ENCODE results near the gene MYLK. TPM values are rescaled to one million over a fixed set of nuclear protein-coding genes. Genes with fewer than 3 reads are reported as not detected.

Gene MYLK
- polyA plus RNA-seq, 4 donors, result 129 to 170 (median 136) TPM

DNA sequence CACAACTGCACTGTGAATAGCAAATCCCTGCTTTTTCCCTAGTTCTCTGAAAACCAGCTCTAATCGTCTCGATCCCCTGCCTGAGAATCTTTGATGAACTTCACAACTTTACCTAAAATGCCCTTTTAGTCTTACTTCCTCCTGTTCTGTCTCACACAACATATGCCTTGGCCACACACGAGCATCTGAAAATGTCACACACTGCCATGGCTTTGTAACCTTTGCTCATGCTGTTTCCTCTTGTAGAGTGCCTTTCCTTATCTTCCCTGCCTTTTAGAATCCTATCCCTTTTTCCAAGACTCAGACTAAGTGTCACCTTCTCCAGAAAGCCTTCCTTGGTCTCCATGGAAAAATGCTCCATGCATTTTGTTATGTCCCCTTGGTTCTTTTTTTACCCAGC lies 227.9 kb downstream of the MYLK start:
- no peak for DNase-seq (ENCODE audit: low read depth in 4 of 4, low spot score in 3 of 4)

DNA sequence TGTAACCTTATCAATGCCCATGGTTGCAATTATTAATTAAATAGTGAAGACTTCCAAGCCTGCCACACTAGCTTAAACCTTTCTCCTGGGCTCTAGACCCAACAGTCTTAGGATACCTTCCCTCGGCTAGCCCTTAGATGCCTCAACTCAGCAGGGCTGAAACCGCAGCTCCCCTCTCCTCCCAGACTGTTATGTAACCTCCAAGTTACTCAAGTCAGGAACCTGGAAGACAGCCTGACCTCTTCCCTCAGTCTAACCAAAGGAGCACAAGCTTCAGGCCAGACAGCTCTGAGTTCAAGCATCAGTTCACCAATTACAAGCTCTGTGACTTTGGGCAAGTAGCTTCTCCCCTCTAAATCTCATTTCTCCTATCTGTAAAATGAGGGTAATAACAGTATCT lies 228.7 kb downstream of the MYLK start:
- DNase-seq (ENCODE audit: low read depth in 4 of 4, low spot score in 3 of 4), result no peak

DNA sequence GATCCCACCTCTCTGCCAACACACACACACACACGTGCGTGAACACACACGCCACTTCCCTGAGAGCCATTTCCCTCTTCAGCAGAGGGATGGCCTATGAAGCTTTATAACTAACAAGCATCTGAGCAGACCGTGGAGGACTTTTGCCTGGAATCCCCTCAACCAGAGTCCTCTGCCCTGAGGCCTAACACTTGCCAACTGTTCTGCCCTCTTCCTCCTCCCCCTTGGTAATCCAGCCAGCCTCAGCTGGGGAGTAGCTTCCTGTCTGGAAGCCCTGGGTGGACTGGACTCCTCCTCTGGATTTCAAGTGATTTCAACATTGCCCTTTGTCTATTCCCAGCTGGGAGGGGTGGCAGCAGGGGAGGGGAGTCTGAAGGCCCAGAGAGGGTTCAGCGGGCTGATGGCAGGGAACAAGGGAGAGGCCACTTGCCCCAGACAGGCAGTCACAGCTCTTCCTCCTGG lies 230.9 kb downstream of the MYLK start:
- no peak for DNase-seq (ENCODE audit: low read depth in 4 of 4, low spot score in 3 of 4)

DNA sequence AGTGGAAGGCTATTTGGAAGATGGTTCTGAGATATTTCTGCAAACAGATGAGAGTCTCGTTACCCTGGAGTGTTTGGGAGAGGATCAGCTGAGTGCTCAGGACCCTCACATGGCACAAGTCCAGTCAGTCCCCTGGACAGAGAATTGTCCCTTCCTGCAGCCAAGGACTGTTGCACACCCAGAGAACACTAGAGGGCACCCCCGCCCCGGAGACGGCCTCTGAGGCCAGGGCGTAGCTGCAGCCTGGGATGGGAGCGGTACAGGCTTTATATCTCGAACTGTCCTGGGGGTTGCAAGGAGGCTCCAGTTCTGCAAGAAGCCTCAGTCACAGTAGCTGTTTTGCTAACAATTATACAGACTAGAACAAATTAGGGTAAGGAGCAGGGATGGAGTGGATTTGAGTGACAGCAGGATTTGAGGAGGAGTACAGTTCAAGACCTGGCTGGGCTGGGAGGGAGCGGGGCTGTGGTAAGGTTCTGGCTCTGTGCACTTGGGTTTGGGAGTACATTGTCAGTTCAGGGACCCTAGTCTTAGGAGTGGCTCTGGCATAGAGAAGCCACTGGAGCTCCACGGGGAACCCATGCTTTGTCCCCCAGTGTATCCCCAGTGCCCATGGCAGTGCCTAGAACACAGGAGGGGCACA lies 231.7 kb downstream of the MYLK start:
- DNase-seq (ENCODE audit: low read depth in 4 of 4, low spot score in 3 of 4), result peak in 2 of 4 donors; percentile 60 to 64

DNA sequence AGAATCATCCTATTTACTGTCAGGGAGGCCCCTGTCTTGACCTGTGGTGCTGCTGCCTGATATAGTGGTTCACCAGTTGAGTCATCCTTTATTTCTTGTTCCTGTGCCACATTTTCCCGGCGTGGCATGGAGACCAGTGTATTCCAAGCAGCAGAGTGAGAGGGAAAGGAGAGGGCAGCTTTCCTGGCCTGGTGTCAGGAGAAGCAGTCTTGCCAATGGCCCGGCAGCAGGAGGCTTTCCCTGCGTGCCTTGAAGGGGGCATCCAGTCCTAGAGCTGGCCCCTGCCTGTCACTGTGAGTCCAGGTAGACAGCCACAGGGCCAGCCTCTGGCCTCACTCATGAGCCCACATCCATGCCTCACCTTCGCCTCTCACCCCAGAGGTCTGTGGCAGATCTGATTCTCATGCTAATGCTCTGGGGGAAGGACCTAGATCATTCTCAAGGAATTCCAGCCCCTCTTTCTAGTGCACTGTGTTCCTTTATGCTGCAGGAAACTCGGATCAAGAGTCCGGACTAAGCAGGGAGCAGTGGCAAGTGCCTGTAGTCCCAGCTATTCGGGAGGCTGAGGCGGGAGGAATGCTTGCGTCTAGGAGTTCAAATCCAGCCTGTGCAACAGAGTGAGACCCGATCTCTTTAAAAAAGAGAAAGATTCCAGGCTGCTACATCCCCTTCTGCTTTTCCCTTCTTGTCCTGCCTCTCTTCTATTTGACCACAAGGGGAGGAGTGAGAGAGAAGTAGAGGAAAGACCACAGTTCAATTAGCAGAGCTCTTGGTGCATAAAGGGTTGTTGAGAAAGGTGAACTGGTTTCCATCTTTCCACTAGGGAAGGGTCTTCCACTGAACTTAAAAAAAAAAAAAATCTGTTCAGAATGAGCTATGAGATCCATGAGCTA lies 232.4 kb downstream of the MYLK start:
- DNase-seq (ENCODE audit: low read depth in 4 of 4, low spot score in 3 of 4), result no peak

DNA sequence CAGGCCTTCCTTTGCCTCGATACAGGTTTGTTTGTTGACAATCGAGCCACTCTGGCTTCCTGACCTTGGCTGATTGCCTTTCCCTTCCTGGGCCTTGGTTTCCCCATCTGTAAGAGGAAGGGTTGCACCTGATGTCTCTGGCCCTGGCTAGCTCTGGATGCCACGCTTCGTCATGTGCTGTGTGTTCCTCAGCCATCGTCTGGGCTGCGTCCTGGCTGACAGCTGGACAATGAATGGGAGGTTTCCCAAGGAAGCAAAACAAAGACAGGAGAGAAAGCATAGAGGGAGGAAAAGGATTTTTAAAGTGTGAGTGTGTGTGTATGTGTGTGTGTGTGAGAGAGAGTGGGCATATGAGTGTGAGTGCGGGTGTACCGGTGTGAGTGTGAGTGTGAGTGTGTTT lies 234.0 kb downstream of the MYLK start:
- no peak for DNase-seq (ENCODE audit: low read depth in 4 of 4, low spot score in 3 of 4)

DNA sequence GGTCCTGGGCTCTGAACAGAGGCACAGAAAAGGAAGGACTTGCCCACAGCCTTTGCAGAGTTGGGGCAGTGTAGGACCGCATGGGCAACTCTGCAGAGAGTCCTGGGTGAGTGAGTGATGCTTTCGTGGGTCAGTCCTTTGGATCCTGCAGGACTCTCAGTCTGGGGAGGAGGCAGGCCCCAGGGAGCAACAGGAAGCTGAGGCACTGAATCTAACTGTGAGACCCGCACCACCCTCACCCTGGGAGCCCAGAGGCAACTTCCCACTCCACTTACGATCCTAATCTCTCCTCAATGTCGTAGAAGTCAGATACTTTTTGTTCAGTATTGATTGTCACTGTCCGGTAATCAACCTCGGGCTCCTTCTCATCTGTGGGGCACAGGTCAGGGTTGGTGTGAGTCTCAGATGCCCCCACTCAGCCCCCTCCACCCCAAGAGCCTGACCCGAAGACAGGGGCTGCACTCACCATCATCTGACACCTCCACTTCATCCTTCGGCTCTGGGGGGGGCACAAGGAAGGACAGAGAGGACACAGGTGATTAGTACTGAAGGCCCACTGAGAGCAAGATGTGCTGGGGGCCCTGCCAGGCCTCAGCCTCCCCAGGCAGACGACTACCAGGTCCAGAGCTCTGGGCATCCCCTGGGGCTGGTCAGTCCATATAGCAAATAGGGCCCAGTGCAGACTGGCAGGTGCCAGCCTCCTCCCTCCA lies 235.3 kb downstream of the MYLK start:
- DNase-seq (ENCODE audit: low read depth in 4 of 4, low spot score in 3 of 4), result no peak

DNA sequence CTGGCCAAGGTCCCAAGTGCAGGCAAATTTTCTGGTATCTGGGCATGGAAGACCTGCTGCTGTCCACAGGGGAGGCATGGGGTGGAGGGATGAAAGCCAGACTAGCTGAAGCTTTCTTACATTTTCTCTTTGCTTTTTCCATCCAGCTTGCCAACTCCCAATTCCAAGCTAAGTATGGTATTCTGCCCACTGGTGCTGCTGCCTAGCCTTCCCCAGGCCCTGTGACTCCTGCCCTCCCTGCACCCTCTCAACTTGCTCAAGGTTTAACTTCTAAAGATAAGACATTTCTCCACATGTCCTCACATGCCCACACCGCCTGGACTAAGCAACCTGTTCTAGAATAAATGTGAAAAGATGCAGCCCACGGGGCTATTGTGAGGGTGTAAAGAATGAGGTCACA lies 239.8 kb downstream of the MYLK start:
- DNase-seq (ENCODE audit: low read depth in 4 of 4, low spot score in 3 of 4), result no peak

DNA sequence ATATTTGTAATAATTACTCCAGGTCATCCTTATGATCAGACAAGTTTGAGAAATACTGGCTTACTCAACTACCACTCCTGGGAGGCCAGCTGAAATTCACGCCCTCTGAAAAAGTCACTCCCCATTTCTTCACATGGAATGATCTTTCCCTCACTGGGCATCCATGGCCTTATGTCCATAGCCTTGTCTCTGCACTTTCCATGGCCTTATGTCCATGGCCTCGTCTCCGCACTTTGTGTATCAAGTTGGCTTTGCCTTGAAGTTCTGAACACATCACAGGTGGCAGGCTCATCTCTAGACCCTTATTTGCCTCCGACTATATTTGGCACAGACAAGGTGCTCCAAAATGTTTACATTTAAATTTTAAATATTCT lies 241.2 kb downstream of the MYLK start:
- DNase-seq (ENCODE audit: low read depth in 4 of 4, low spot score in 3 of 4), result no peak

DNA sequence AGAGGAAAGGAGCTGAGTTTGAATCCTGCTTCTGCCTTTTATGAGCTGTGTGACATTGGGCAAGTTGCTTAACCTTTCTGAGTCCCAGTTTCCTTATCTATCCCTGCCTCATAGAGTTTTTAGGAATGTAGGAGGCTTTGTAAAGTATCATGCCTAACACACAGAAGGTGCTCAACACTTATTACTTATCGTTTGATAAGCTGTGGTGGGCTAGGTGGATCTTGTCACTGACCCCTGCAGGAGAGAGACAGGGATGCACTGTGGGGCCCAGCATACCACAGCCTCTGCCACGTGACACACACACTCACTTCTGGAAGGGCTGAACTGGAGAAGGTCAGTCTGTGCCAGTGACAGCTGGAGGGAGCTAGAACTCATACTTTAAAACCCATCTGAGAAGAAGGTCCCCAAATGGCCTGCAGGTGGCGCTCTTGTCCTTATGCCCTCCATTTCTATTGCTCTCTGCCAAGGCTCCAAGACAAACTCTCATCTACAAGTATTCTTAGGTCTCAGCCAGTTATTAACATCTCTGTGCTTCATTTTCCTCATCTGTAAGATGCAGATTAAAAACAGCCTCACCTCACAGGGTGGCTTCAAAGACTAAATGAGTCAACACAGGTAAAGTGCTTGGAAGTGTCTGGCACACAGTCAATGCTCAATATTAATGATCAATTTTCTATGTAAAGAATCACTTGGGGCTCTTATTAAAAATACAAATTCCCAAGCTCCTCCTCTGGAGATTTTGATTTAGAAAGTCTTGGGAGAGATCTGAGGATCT lies 241.8 kb downstream of the MYLK start:
- DNase-seq (ENCODE audit: low read depth in 4 of 4, low spot score in 3 of 4), result no peak

DNA sequence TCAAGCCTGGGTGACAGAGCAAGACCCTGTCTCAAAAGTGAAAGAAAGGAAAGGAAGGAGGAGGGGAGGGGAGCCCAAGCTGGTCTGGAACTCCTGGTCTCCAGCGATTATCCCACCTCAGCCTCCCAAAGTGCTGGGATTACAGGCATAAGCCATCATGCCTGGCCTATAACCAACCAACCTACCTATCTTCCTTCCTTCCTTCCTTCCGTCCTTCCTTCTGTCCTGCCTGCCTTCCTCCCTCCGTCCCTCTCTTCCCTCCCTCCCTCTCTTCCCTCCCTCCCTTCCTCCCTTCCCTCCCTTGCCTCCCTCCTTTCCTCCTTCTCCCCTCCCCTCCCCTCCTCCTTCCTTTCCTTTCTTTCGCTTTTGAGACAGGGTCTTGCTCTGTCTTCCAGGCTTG lies 242.6 kb downstream of the MYLK start:
- no peak for DNase-seq (ENCODE audit: low read depth in 4 of 4, low spot score in 3 of 4)

DNA sequence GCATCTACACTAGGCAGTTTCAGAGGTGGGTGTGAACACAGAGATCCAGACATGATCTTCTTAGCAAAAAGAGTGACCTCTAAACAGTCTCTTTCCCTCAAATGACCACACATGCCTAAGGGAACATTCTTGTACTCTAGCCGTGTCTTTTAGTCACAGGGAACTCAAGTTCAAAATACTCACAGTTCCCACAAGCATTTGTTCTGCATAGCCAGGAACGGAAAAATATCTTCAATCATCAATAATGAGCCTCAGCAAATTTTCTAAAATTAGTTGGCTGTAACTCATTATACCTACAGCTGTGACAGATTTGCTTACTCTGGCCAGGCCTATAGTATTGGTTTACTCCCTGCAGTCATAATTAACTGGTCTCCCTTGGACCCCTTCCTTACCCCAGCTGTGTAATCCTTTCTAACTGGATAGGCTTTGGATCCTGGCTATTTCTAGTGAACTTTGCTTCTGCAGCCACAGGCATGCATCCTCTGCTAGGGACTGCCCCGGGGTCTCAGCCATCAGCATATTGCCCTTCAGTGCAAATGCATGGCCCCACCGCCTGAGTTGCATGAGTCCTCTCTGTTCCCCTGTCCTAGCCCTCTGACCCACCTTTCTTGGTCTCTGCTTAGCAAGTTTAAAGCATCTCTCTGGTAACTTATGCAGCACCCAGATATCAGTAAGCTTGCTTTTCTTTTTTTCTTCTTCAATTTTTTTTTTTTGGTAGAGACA lies 243.2 kb downstream of the MYLK start:
- no peak for DNase-seq (ENCODE audit: low read depth in 4 of 4, low spot score in 3 of 4)

DNA sequence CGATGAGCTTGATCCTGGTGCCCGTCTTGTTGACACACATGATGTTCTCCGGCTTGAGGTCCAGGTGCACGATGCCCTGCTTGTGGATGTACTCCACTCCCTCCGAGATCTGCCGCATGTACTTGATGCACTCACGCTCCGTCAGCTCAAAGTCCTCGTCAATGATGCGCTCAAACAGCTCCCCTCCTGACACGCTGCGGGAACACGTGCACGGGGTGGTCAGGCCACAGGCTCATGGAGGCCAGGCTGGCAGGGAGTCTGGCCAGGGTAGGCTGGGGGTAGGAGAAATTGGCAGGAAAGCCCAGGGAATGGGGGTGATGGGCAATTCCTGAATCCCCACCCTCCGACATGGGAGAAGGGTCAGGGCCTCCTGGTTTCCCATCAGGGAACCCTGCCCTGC lies 243.8 kb downstream of the MYLK start:
- DNase-seq (ENCODE audit: low read depth in 4 of 4, low spot score in 3 of 4), result no peak

DNA sequence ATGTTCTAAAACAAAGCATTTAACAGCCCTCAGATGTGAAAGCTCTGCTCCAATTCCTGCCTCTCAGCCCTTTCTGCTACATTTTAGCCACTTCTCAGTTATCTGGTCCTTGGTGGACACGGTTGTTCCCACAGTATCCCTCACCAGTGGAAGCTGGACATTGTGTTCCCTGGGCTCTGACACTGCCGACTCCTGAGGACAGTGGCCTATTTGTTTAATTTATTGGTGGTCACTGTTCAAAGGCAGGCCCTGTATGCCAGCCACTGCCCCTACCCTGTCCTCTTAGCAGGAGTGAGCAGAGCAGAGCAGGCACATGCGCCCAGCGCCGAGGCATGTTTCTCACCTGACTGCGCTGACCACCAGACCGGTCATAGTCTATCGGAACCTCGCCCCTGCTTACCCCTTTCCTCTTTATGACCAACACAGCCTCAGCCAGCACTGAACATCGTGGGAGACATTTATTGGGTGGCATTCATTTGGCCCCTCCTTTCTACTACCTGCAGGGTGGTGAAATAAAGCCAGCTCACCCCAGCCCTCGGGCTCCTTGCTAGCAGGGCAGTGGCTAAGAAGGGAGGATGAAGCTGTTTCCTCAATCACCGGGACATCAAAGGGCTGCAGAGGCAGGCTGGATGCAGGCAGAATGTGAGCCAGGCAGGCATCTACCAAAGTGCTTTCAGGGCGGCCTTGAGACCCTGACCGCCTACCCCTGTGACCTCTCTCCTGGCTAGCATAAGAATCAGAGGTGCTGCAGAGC lies 245.0 kb downstream of the MYLK start:
- DNase-seq (ENCODE audit: low read depth in 4 of 4, low spot score in 3 of 4), result no peak

DNA sequence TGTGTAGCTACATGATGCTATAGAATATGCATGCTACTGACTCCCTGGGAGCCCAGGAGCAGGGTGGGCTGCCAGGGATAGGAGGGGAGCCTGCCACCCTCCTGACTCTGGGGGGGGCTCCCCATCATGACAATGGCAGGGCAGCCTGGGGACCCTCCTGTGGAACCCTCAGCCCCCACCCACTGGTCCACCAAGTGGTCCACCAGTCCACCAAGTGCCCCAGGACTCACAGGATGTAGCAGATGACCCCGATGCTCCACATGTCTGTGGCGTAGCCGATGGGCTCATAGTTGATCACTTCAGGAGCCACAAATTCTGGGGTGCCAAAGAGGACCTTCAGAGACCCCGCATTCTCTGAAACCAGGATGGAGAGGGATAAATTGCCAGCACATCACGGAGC lies 246.3 kb downstream of the MYLK start:
- DNase-seq (ENCODE audit: low read depth in 4 of 4, low spot score in 3 of 4), result no peak

DNA sequence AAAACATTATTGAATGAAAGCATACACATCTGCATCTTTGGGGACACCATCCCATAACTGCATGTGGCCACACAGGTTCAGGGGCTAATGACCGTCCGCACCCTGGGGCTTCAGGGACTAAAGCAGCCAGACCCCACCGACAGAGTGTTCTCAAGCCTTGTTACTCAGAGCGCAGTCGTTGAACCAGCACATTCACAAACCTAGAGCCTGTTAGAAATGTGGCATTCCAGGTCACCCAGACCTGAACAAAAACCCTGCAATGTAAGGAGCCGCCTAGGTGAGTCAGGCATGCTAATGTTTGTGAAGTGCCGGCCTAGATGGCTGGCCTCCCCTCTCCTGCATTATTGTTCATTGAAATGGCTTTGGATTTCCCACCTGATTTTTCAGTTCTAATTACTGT lies 247.0 kb downstream of the MYLK start:
- DNase-seq (ENCODE audit: low read depth in 4 of 4, low spot score in 3 of 4), result no peak

DNA sequence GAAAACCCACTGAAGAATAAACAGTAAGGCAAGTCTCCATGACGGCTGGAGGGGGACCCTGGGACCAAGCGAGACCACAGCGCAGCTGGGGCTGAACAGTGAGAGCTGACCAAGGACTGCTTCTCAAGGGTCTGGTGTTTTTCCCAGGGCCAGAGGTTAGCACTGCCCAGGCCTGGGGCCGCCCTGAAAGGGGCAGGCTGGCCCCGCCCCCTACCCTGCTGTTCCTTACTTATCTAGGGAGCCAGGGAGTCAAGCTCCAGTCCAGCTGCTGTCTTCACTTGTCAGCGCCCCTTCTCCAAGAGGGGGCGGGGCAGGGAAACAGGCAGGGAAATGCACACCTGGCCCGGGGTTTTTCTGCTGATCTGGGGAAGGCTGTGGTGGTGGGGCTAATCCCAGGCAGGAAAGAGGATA lies 247.7 kb downstream of the MYLK start:
- no peak for DNase-seq (ENCODE audit: low read depth in 4 of 4, low spot score in 3 of 4)

DNA sequence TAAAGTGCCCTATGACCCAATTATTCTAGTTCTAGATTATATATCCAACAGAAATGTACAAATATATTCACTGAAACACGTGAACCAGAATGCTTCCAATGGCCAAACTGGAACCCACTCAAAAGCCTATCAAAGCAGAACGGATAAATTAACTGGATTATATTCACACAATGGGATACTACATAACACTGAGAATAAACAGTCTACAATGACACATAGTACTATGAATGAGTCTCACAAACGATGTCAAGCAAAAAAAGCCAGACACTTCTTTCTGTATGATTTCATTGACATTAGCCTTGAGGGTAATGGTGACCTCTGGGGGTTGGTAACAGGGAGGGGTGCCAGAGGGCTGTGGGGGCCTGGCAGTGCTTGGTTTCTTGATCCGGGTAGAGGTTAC lies 248.4 kb downstream of the MYLK start:
- DNase-seq (ENCODE audit: low read depth in 4 of 4, low spot score in 3 of 4), result no peak

DNA sequence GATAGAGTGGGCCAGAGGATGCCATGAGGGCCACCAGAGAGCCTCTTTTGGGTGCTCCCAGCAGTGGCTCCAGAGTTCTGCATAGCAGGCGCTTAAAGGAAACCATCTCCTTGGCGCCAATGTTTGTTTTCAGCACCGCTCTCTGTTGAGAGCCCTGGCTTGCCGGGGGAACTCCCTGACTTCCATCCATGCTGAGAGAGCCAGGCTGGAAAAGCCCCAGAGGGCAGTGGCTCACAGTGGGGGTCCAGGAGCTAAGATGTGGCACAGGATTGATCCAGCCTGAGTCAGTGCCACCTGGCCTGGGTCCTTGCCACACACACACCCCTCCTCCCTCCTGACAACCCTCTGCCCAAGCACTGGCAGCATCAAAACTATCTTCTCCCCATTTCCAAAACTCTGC lies 248.9 kb downstream of the MYLK start:
- DNase-seq (ENCODE audit: low read depth in 4 of 4, low spot score in 3 of 4), result no peak

All from left renal pelvis (tissue), 4 donors.